Natural killer cell (primary cell): ENCODE measurements around the gene IQCC. TPM values are rescaled to one million over a fixed set of nuclear protein-coding genes. Genes with fewer than 3 reads are reported as not detected.

Experiments
- ATAC-seq, 3 donors: fragments of 150-1000 bp in 2 of 3; fragments of 200-7000 bp in 1 of 3; cut with Tn5 transposase; 1 replicate in 1 of 3; 2 replicates in 2 of 3; pipeline ENCODE4 v1.10.0; 2021; ENCODE audit warnings: mild to moderate bottlenecking in 2 of 3, moderate library complexity in 2 of 3
- DNase-seq, 2 donors: peaks; one replicate each; pipeline versions ENCODE4 v3.0.0 to v3.0.0-alpha.2; 2013 to 2021; ENCODE audit warnings: mixed read lengths in 1 of 2
- H3K27ac ChIP-seq: one replicate; pipeline ENCODE4 v1.5.1; 2013; ENCODE audit warnings: mild to moderate bottlenecking, low read length
- H3K27me3 ChIP-seq: one replicate; pipeline ENCODE4 v1.6.1; 2013; ENCODE audit warnings: low read length; ENCODE audit not compliant: control insufficient read depth, insufficient read depth
- H3K36me3 ChIP-seq: one replicate; pipeline ENCODE4 v1.6.1; 2013; ENCODE audit warnings: low read length; ENCODE audit not compliant: control insufficient read depth, insufficient read depth
- H3K4me1 ChIP-seq: one replicate; pipeline ENCODE4 v1.6.1; 2013; ENCODE audit warnings: low read length; ENCODE audit not compliant: control insufficient read depth, insufficient read depth
- H3K4me3 ChIP-seq: one replicate; pipeline ENCODE4 v1.5.1; 2013; ENCODE audit warnings: low read length
- H3K9me3 ChIP-seq: one replicate; pipeline ENCODE4 v1.6.1; 2013; ENCODE audit warnings: low read length; ENCODE audit not compliant: control insufficient read depth, insufficient read depth
- H3K27ac Mint-ChIP-seq, 2 donors: one replicate each; pipeline ENCODE4 v1.8.0; 2022; ENCODE audit warnings: mild to moderate bottlenecking in 2 of 2, mixed read lengths in 2 of 2, moderate library complexity in 1 of 2
- H3K27me3 Mint-ChIP-seq, 2 donors: one replicate each; pipeline ENCODE4 v1.8.0; 2022; ENCODE audit warnings: low read depth in 2 of 2, mixed read lengths in 2 of 2
- H3K36me3 Mint-ChIP-seq: one replicate; pipeline ENCODE4 v1.8.0; 2022; ENCODE audit warnings: mixed read lengths
- H3K4me1 Mint-ChIP-seq, 2 donors: one replicate each; pipeline ENCODE4 v1.8.0; 2022; ENCODE audit warnings: mixed read lengths in 2 of 2
- H3K4me3 Mint-ChIP-seq: one replicate; pipeline ENCODE4 v1.8.0; 2022; ENCODE audit warnings: mild to moderate bottlenecking, moderate library complexity, mixed read lengths
- H3K9me3 Mint-ChIP-seq, 2 donors: one replicate each; pipeline ENCODE4 v1.8.0; 2022; ENCODE audit warnings: mixed read lengths in 2 of 2
- CTCF ChIP-seq: fragments of 200-600 bp; IDR thresholded peaks from one replicate; pipeline ENCODE4 v1.8.0; 2022; ENCODE audit warnings: antibody characterized with exemption
- WGBS: methylation state at CpG from one replicate; pipeline ENCODE4 v1.1.7; 2013; ENCODE audit warnings: missing lambda C conversion rate; ENCODE audit not compliant: insufficient coverage; 5-methylcytosine and 5-hydroxymethylcytosine counted together
- intact Hi-C: fragments of 100-400 bp; cut with micrococcal nuclease; formaldehyde crosslinking; loops from one replicate; pipeline ENCODE4 v1.14.2; 2022
- total RNA-seq, 4 donors: library from RNA; stranded (reverse); fragments of 120-200 nt in 1 of 4; gene quantifications; one replicate each; pipeline versions ENCODE4 v1.2.3 to v1.2.4, GENCODE V29; 2013 to 2022

Gene IQCC
- total RNA-seq, 3 donors from 2014 or later (not counting 1 experiment from before 2014, with no cell fraction given) = 1.8 to 3.5 (median 3.3) TPM

- TF ChIP-seq CTCF = no peak
- DNase-seq (no peak), ATAC-seq (no peak)
- Histone ChIP-seq H3K36me3 (peaks cover 54% of the 10 kb centered on the region), H3K4me1 (no peaks in the 10 kb centered on the region), H3K27ac (no peak overlapping the region), H3K4me3 (no peak overlapping the region), H3K9me3 (no peaks in the 10 kb centered on the region), H3K27me3 (no peaks in the 10 kb centered on the region)
- Mint-ChIP-seq H3K36me3 (peaks cover 16% of the 10 kb centered on the region), H3K4me1 (peaks cover 0 to 5% of the 10 kb centered on the region in 2 donors), H3K27ac (no peak overlapping the region), H3K9me3 (no peaks in the 10 kb centered on the region), H3K4me3 (no peak overlapping the region), H3K27me3 (no peaks in the 10 kb centered on the region)
- intact Hi-C loops = no loop called here
- 96% methylated on average over 3 of the region's 4 CpGs for WGBS
These were observed 34.5 kb upstream of the IQCC start for GRCh38 chr1:32170991-32171390.

- H3K27ac Mint-ChIP-seq = no peak overlapping the region
- ATAC-seq (no peak), DNase-seq (no peak)
- no peaks in the 10 kb centered on the region for H3K27me3 Mint-ChIP-seq
- H3K36me3 Mint-ChIP-seq = peaks cover 9% of the 10 kb centered on the region
- no peak for TF ChIP-seq CTCF
- no peaks in the 10 kb centered on the region for H3K9me3 Mint-ChIP-seq
- Histone ChIP-seq H3K4me3 (no peak overlapping the region), H3K4me1 (no peaks in the 10 kb centered on the region), H3K36me3 (peaks cover 43% of the 10 kb centered on the region), H3K9me3 (no peaks in the 10 kb centered on the region), H3K27ac (no peak overlapping the region), H3K27me3 (no peaks in the 10 kb centered on the region)
- intact Hi-C loops = no loop called here
- no peak overlapping the region for H3K4me3 Mint-ChIP-seq
- WGBS = 90% methylated on average over 1 of the region's 1 CpG
- peaks cover 0 to 5% of the 10 kb centered on the region in 2 donors for H3K4me1 Mint-ChIP-seq
These were observed 32.7 kb upstream of the IQCC start for GRCh38 chr1:32172621-32173245.

- H3K4me1 ChIP-seq = peaks cover 28% of the 10 kb centered on the region
- H3K27ac Mint-ChIP-seq = peak overlapping the region; percentile 95 to 98
- H3K36me3 ChIP-seq = peaks cover under 1% of the 10 kb centered on the region
- H3K36me3 Mint-ChIP-seq = no peaks in the 10 kb centered on the region
- peak overlapping the region; percentile 95 for H3K4me3 Mint-ChIP-seq
- H3K4me1 Mint-ChIP-seq = peaks cover 33 to 35% of the 10 kb centered on the region in 2 donors
- H3K27ac ChIP-seq = peak overlapping the region; percentile 80
- DNase-seq (no peak), ATAC-seq (no peak)
- H3K9me3 ChIP-seq = no peaks in the 10 kb centered on the region
- no peaks in the 10 kb centered on the region for H3K27me3 ChIP-seq
- H3K4me3 ChIP-seq = no peak overlapping the region
- 91% methylated on average over 5 of the region's 7 CpGs for WGBS
- no peaks in the 10 kb centered on the region for H3K9me3 Mint-ChIP-seq
- intact Hi-C loops = loop anchor here (1.0 to 5.0 kb wide), 3 partner anchors 23 to 71 kb away; partner anchors contain the start of genes EIF3I, KPNA6 and TMEM234
- no peaks in the 10 kb centered on the region for H3K27me3 Mint-ChIP-seq
- no peak for TF ChIP-seq CTCF
These were observed 26.9 kb upstream of the IQCC start for GRCh38 chr1:32178380-32179192.
